ENCODE measurements around the gene TAS1R3. TPM values are rescaled to one million over a fixed set of nuclear protein-coding genes. Genes with fewer than 3 reads are reported as not detected.
"Not testable (repeated sequence)": the region's sequence is repeated elsewhere in the genome, so short reads cannot be mapped to it uniquely, and the experiment has no call there.

Gene TAS1R3
- total RNA-seq, 1 donor from 2014 or later = 1.1 TPM

DNA sequence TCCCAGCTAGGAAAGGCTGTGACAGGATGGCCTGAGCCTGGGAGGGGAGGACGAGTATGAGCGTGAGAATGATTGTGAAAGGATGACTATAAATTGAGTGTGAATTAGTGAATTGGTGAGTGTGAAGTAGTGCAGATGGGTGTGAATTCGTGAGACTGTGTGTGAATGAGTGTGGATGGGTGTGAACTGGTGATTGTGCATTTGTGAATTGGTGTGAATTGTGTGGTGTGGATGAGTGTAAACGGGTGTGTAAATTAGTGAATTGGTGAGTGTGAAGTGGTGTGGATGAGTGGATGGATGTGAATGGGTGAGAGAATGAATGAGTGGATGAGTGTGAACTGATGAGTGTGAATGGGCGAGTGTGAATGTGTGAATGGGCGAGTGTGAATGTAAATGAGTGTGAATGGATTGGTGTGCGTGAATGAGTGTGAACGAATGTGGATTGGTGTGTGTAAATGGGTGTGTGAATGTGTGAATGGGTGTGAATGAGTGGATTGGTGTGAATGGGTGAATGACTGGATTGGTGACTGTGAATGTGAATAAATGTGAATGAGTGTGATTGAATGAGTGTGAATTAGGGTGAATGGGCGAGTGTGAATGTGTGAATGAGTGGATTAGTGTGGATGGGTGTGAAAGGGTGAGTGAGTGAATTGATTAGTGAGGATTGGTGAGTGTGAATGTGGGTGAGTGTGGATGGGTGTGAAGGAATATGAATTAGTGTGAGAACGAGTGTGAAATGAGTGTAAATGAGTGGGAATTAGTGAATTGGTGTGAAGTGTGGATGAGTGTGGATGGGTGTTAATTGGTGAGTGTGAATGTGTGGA lies 35.0 kb downstream of the TAS1R3 start:
- Mint-ChIP-seq H3K4me1 (ENCODE audit: low read depth) (peaks cover 2% of the 10 kb centered on the region), H3K9me3 (ENCODE audit: low read depth) (no peaks in the 10 kb centered on the region), H3K4me3 (ENCODE audit: low read depth) (no peak overlapping the region), H3K27ac (no peak overlapping the region), H3K36me3 (ENCODE audit: insufficient read depth) (no peaks in the 10 kb centered on the region), H3K27me3 (peaks cover 4% of the 10 kb centered on the region)
- TF ChIP-seq, protein P1, sequence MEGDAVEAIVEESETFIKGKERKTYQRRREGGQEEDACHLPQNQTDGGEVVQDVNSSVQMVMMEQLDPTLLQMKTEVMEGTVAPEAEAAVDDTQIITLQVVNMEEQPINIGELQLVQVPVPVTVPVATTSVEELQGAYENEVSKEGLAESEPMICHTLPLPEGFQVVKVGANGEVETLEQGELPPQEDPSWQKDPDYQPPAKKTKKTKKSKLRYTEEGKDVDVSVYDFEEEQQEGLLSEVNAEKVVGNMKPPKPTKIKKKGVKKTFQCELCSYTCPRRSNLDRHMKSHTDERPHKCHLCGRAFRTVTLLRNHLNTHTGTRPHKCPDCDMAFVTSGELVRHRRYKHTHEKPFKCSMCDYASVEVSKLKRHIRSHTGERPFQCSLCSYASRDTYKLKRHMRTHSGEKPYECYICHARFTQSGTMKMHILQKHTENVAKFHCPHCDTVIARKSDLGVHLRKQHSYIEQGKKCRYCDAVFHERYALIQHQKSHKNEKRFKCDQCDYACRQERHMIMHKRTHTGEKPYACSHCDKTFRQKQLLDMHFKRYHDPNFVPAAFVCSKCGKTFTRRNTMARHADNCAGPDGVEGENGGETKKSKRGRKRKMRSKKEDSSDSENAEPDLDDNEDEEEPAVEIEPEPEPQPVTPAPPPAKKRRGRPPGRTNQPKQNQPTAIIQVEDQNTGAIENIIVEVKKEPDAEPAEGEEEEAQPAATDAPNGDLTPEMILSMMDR (IDR thresholded peaks at IDR 0.05; ENCODE audit: unreplicated experiment) = no peak
- no peak for DNase-seq (ENCODE audit: low spot score, unreplicated experiment)

DNA sequence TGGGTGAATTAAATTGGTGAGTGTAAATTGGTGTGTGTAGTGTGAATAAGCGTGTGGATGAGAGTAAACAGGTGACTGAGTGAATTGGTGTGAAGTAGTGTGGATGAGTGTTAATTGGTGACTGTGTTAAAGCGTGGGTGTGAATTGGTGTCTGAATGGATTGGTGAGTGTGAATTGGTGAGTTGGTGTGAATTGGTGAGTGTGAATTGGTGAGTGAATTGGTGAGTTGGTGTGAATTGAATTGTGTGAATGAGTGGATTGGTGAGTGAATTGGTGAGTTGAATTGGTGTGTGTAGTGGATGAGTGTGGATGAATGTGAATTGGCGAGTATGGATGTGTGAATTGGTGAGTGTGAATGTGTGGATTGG lies 35.6 kb downstream of the TAS1R3 start:
- TF ChIP-seq, protein P1 (IDR thresholded peaks at IDR 0.05; ENCODE audit: unreplicated experiment) = no peak
- no peak for DNase-seq (ENCODE audit: low spot score, unreplicated experiment)
- H3K4me3 Mint-ChIP-seq (ENCODE audit: low read depth) = no peak overlapping the region
- peaks cover 2% of the 10 kb centered on the region for H3K4me1 Mint-ChIP-seq (ENCODE audit: low read depth)
- H3K27me3 Mint-ChIP-seq = peaks cover 4% of the 10 kb centered on the region
- no peak overlapping the region for H3K27ac Mint-ChIP-seq
- H3K36me3 Mint-ChIP-seq (ENCODE audit: insufficient read depth) = no peaks in the 10 kb centered on the region
- no peaks in the 10 kb centered on the region for H3K9me3 Mint-ChIP-seq (ENCODE audit: low read depth)

DNA sequence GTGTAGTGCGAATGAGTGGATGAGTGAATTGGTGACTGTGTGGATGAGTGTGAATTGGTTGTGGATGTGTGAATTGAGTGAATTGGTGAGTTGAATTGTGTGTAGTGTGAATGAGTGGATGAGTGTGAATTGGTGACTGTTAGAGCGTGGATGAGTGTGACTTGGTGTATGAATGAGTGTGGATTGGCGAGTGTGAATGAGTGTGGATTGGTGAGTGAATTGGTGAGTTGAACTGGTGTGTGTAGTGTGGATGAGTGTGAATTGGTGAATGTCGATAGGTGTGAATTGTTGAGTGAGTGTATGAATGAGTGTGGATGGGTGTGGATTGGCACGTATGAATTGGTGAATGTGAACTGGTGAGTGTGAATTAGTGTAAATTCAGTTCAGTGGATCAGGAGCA lies 36.2 kb downstream of the TAS1R3 start:
- H3K4me1 Mint-ChIP-seq (ENCODE audit: low read depth) = no peaks in the 10 kb centered on the region
- TF ChIP-seq, protein P1 (IDR thresholded peaks at IDR 0.05; ENCODE audit: unreplicated experiment) = no peak
- no peak overlapping the region for H3K27ac Mint-ChIP-seq
- H3K4me3 Mint-ChIP-seq (ENCODE audit: low read depth) = no peak overlapping the region
- H3K9me3 Mint-ChIP-seq (ENCODE audit: low read depth) = no peaks in the 10 kb centered on the region
- no peaks in the 10 kb centered on the region for H3K27me3 Mint-ChIP-seq
- DNase-seq (ENCODE audit: low spot score, unreplicated experiment) = no peak
- peaks cover 1% of the 10 kb centered on the region for H3K36me3 Mint-ChIP-seq (ENCODE audit: insufficient read depth)

DNA sequence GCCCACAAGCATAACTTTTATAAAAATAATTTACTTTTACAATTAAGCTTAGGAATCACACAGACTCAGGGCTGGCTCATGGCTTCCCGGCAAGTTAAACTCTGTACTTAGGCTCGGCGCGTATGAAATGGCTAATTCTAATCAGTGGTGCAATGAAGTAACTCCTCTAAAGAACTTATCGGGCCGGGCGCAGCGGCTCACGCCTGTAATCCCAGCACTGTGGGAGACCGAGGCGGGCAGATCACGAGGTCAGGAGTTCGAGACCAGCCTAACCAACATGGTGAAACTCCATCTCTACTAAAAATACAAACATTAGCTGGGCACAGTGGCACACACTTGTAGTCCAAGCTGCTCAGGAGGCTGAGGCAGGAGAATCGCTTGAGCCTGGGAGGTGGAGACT lies 39.0 kb downstream of the TAS1R3 start:
- DNase-seq (ENCODE audit: low spot score, unreplicated experiment); H3K4me1 Mint-ChIP-seq (ENCODE audit: low read depth); H3K9me3 Mint-ChIP-seq (ENCODE audit: low read depth); H3K27ac Mint-ChIP-seq; H3K27me3 Mint-ChIP-seq; H3K36me3 Mint-ChIP-seq (ENCODE audit: insufficient read depth): not testable (repeated sequence)
- peak overlapping the region; percentile 14 for H3K4me3 Mint-ChIP-seq (ENCODE audit: low read depth)

DNA sequence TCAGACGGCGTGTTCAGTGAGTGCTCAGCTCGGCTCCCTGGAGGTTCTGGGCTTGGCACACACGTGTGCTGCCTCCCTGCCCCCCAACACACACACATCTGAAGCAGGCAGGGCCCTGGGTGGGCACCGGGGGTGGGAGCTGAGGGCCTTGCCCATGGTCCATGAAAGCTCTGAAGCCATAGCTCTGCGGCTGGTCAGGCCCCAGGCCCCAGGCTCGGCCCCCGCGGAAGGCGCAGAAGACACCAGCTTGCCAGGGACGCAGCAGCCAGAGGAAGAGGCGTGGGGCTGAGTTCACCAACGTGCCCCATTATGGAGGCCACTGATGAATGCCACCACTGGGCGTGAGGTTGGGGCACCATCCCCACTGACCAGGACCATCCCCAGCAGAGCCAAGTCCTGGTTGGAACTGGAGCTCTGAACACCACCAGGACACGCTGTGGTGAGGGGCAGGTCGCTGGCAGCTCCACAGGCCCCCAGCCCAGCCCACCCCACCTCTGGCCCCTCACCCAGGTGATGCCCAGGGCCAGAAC lies 39.8 kb downstream of the TAS1R3 start:
- Mint-ChIP-seq H3K4me1 (ENCODE audit: low read depth) (peaks cover 3% of the 10 kb centered on the region), H3K4me3 (ENCODE audit: low read depth) (no peak overlapping the region), H3K36me3 (ENCODE audit: insufficient read depth) (peaks cover 3% of the 10 kb centered on the region), H3K27ac (no peak overlapping the region), H3K27me3 (no peaks in the 10 kb centered on the region), H3K9me3 (ENCODE audit: low read depth) (no peaks in the 10 kb centered on the region)
- no peak for DNase-seq (ENCODE audit: low spot score, unreplicated experiment)
- TF ChIP-seq, protein P1 (IDR thresholded peaks at IDR 0.05; ENCODE audit: unreplicated experiment) = no peak

DNA sequence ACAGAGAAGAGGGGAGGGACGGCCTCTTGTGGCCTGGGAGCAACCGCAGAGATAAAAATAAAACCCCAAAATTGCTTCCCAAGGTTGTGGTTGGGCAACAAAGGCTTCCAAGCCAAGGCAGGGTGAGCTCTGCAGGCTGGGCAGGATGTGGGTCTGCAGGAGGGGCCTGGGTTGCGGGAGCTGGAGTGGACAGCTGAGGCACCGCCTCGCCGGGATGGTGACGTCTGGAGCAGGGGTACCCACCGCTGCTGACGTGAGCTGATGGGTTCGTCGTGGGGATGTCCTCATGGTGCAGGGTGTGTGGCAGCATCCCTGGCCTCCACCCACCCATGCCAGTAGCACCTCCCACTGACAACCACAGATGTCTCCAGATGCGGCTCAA lies 40.3 kb downstream of the TAS1R3 start:
- H3K4me1 Mint-ChIP-seq (ENCODE audit: low read depth) = peaks cover 3% of the 10 kb centered on the region
- no peaks in the 10 kb centered on the region for H3K27me3 Mint-ChIP-seq
- H3K4me3 Mint-ChIP-seq (ENCODE audit: low read depth) = no peak overlapping the region
- TF ChIP-seq, protein P1 (IDR thresholded peaks at IDR 0.05; ENCODE audit: unreplicated experiment) = no peak
- H3K9me3 Mint-ChIP-seq (ENCODE audit: low read depth) = no peaks in the 10 kb centered on the region
- no peak overlapping the region for H3K27ac Mint-ChIP-seq
- no peak for DNase-seq (ENCODE audit: low spot score, unreplicated experiment)
- H3K36me3 Mint-ChIP-seq (ENCODE audit: insufficient read depth) = peaks cover 3% of the 10 kb centered on the region
